Right ventricle myocardium inferior (tissue), 1 donor: ENCODE data around the gene LRRN3. TPM values are rescaled to one million over a fixed set of nuclear protein-coding genes. Genes with fewer than 3 reads are reported as not detected.
"Not testable (repeated sequence)": the region's sequence is repeated elsewhere in the genome, so short reads cannot be mapped to it uniquely, and the experiment has no call there.

ENCODE experiments used
- ATAC-seq: fragments of 200-7000 bp; cut with Tn5 transposase; one replicate; pipeline ENCODE4 v1.9.1; 2020; ENCODE audit warnings: mild to moderate bottlenecking, moderate library complexity
- DNase-seq: peaks from one replicate; pipeline ENCODE4 v3.0.0; 2021; ENCODE audit errors: missing footprints
- intact Hi-C: fragments of 100-400 bp; cut with DNase I; formaldehyde crosslinking; loops from one replicate; pipeline ENCODE4 v1.11.0; 2022
- long read RNA-seq: library from polyadenylated mRNA; unstranded; transcript quantifications from one replicate; pipeline ENCODE4 v2.0.0, GENCODE V29; 2021
- total RNA-seq: library from RNA; stranded (reverse); fragmentation: NEBNext Ultra II Directional; extraction: Animal tissue kit (Norgen Biotek cat#: 25700); gene quantifications from one replicate; pipeline ENCODE4 v1.2.1, GENCODE V29; 2021
- donor health status: DM: no; HTN: yes; CAD: no; lungs with severe emphysema.

The LRRN3 gene
- 12.4 TPM for total RNA-seq
- long read RNA-seq, transcript LRRN3-201 (3 exons, 3,099 nt) = major isoform, 5 of 6 reads
- long read RNA-seq, partial matches to known transcripts = 0 of 6 reads
- long read RNA-seq, other reads (novel, unspliced or antisense) = 0 of 6 reads

GRCh38 chr7:111090846-111091245, at the start of gene LRRN3:
LRRN3 (plus strand) TSS chr7:111091127; CDS start chr7:111122773, 31,646 bp downstream.
- peak; percentile 97 for ATAC-seq
- peak; percentile 51 for DNase-seq
- intact Hi-C loops = loop anchor here (5.0 to 10.0 kb wide), 2 partner anchors 494 to 644 kb away; no protein-coding TSS in a partner anchor

GRCh38 chr7:111041577-111041976, 49.4 kb upstream of the LRRN3 start:
- intact Hi-C loops = no loop called here
- no peak for ATAC-seq
- DNase-seq = no peak

DNA sequence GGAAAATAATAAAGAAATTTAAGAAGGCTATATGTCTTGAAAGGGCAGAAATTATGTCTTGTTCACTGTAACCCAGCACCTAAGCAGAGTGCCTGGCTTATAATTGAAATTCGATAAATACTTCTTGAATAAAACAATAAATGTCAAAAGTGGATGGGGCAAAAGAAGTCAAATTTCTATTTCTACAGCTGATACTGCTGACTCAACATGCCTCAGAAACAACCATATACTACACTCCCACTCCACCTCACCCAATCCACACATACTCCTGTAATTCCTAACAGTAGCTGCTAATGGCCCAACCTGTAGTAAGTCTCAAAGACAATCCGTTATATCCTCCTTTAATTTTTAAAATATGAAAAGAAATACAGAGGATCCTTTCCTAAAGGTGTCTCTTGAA, 48.1 kb upstream of the LRRN3 start:
- ATAC-seq (no peak), DNase-seq (no peak)
- intact Hi-C loops = no loop called here

DNA sequence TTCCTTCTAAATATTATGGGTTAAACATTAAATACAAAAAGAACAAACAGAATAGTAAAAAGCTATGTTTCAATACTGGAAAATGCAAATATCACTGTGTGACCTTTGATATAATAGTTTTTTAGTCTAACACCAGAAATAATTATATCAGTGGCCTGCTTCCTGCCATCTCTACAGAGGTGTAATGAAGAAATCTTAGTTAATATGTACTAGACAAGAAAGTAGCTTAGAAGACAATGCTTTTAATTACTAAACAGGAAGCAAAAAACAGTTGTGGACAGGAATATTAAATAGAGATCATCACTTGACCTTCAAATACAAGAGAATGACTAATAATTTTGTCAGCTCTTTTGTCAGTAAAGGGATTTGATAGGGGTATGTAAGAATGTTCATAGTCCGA, 47.4 kb upstream of the LRRN3 start:
- intact Hi-C loops = no loop called here
- DNase-seq (no peak), ATAC-seq (no peak)

DNA sequence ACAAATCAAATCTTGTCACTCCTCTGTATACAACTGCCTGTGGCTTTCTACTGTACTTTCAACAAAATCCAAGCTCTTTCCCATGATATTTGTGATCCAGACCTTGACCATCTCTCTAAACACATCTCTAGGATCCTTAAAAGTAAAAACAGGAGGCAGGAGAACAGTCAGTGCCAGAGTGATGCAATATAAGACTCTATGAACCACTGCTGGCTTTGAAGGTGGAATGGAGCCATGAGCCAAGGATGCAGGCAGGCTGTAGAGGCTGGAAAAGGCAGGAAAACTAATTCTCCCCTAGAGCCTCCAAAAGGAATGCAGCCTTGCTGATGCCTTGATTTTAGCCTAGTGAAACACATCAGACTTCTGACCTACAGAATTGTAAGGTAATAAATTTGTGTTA, 45.5 kb upstream of the LRRN3 start:
- DNase-seq = no peak
- intact Hi-C loops = no loop called here
- peak; percentile 80 for ATAC-seq

DNA sequence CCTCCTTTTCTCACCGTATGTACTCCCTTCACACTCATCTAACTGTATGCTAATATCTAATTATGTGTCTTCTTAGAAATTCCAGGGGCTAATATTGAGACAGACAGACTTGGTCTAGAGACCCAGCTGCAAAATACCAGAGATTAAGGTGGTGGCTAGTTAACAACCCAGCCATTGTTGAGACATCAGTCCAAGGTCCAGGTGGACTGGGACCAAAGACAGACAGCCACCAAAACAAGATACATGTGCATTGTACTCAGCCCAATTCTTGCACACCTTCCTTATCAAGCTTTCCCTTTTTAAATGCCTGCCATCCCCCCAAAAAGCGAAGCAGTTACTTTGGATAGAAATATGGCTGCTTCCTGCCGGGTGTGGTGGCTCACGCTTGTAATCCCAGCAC, 43.3 kb upstream of the LRRN3 start:
- intact Hi-C loops = no loop called here
- no peak for ATAC-seq

DNA sequence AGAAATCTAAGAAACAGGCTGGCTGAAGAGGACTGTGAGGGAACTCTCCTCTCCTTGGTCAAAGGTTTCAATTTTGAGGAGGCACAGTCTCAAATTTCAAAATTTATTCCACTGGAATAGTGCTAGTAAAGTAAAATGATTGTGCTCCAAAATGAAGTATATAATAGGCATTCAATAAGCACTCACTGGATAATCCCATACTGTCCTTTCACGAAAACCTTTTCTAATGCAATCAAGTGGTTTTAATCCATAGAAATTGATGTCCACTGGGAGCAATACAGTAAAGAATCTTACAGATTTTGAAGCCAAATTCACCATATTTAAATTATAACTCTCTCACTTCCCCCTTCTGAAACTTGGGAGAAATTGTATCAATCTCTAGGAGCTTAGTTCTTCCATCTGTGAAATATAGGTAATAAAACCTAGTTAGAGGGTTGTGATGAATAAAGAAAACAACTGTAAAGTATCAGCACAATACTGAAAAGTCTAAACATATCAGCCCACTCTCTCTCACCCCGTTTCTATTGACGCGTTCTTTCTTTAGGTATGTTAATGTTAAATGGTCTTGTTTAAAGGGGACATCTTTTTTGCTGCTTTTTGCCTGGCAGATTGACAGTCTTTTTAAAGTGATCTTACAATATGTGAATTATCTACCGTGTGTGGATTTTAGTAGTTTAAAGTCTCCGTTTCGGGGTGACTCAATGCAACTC, 40.8 kb upstream of the LRRN3 start:
- intact Hi-C loops = no loop called here
- no peak for ATAC-seq
- no peak for DNase-seq

More for the DNA sequence above, 43.3 kb upstream of the LRRN3 start:
- DNase-seq = no peak

GRCh38 chr7:111050875-111051416, 40.0 kb upstream of the LRRN3 start:
- no peak for ATAC-seq
- intact Hi-C loops = no loop called here

GRCh38 chr7:111051832-111052231, 39.1 kb upstream of the LRRN3 start:
- intact Hi-C loops = no loop called here
- ATAC-seq (no peak), DNase-seq (no peak)

More at GRCh38 chr7:111050875-111051416, 40.0 kb upstream of the LRRN3 start:
- DNase-seq = no peak

DNA sequence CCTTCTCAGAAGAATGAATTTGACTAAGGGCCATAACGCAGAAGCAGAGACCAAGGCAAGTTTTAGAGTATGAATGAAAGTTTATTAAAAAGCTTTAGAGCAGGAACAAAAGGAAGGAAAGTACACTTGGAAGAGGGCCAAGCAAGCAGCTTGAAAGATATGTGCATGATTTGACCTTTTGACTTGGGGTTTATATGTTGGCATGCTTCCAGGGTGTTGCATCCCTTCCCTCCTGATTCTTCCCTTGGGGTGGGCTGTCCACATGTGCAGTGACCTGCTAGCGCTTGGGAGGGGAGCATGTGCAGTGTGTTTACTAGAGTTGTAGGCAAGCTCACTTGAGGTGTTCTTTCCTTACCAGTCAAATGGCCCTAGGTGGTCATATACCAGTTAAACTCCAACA, 37.9 kb upstream of the LRRN3 start:
- no peak for DNase-seq
- intact Hi-C loops = no loop called here
- no peak for ATAC-seq

GRCh38 chr7:111056371-111056770, 34.6 kb upstream of the LRRN3 start:
- ATAC-seq (no peak), DNase-seq (no peak)
- intact Hi-C loops = no loop called here

GRCh38 chr7:111057066-111057465, 33.9 kb upstream of the LRRN3 start:
- intact Hi-C loops = no loop called here
- DNase-seq (no peak), ATAC-seq (no peak)

DNA sequence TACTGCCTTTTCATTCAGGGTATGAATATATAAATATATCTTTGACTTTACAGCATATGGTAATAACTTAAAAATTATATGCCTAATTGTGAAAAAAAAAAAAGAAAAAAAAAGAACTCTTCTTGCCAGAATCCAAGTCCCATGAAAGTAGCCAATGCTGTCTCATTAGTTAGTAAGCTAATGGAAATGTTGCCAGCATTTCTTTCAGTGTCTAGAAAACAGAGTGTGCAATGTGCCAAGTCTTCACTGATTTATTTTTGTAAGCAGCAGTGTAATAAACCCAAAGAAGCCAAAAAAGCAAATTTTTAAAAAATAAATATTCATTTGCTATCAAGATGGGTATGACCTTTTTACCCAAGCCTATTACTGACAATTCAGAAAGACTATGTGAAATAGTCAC, 31.1 kb upstream of the LRRN3 start:
- DNase-seq = no peak
- no peak for ATAC-seq
- intact Hi-C loops = no loop called here

DNA sequence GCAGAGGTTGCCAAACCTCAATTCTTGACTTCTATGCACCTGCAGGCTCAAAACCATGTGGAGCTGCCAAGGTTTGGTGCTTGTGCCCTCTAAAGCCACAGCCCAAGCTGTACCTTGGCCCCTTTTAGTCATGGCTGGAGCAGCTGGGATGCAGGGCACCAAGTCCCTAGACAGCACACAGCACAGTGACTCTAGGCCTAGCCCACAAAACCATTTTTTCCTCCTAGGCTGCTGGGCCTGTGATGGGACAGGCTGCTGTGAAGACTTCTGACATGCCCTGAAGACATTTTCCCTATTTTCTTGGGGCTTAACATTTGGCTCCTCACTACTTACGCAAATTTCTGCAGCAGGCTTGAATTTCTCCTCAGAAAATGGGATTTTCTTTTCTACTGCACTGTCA, 27.8 kb upstream of the LRRN3 start:
- no peak for DNase-seq
- no peak for ATAC-seq
- intact Hi-C loops = no loop called here

- no peak for ATAC-seq
- intact Hi-C loops = no loop called here
- DNase-seq = no peak
Observed at GRCh38 chr7:111067251-111067650, 23.7 kb upstream of the LRRN3 start.

GRCh38 chr7:111067682-111068081, 23.2 kb upstream of the LRRN3 start:
- DNase-seq = no peak
- ATAC-seq = no peak
- intact Hi-C loops = no loop called here

DNA sequence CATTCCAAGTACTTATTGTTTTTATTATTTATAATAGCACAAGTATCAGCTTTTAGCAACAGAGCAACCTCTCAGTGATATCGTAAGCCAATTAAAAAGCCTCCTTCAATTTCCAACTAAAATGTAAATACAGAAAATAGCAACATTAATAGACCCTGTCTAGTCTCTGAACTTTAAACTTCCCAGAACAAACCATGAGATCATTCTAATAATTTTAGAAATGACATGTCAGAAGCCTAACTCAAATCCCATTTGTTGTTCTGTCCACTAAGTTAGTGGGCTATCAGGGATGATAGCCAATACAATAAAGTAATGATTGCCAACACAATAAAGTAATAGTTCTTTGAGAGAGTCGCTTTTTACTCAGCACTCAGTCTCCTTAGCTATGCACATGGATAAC, 22.3 kb upstream of the LRRN3 start:
- ATAC-seq = no peak
- intact Hi-C loops = no loop called here
- DNase-seq = no peak

- DNase-seq = no peak
- intact Hi-C loops = no loop called here
- no peak for ATAC-seq
Observed at GRCh38 chr7:111071556-111071955, 19.4 kb upstream of the LRRN3 start.

GRCh38 chr7:111072658-111073057, 18.3 kb upstream of the LRRN3 start:
- intact Hi-C loops, ATAC-seq, DNase-seq: not testable (repeated sequence)

DNA sequence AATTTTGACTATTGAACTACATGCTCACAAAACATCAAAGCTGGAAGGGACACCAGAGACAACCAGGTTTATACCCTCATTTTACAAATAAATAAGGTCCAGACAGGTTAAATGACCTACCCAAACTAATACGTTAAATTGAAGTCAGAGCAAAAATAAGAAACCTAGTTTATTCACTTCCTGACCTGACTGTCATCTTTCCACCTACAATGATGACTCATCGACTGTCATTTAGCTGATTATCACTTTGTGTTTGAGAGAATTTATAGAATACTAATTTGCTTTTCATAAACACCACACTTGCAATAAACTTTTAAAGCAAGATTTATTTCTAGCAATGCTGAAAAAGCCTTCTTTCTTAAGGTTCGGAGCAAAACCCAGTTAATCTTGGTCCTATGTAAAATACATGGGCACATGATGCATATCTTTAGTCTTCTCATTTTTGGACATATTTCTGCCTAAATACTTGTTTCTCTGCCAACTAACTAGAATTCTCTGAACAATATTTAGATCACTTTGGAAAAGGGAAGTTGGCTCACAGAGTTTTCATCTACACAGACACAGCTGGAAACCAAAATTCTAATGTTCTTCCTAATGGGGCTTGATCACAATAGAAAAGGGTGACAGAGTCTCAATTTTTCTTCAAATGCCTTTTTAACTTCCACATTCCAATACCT, 16.7 kb upstream of the LRRN3 start:
- no peak for DNase-seq
- intact Hi-C loops = no loop called here
- ATAC-seq = no peak
